ENCODE measurements around the gene VPS35.
"Not testable (repeated sequence)": the region's sequence is repeated elsewhere in the genome, so short reads cannot be mapped to it uniquely, and the experiment has no call there.

VPS35 gene

GRCh38 chr16:46649588-46650253, 39.3 kb downstream of the VPS35 start:
- no peak for TF ChIP-seq POLR2A (IDR thresholded peaks at IDR 0.05; ENCODE audit: low read depth, low read length)
- no peak for TF ChIP-seq POLR2AphosphoS5 (IDR thresholded peaks at IDR 0.05; ENCODE audit: low read depth, low read length)
- no peak for TF ChIP-seq TAF1 (IDR thresholded peaks at IDR 0.05; ENCODE audit: borderline replicate concordance, low read depth, low read length)
- FAIRE-seq, result no peak

GRCh38 chr16:46648656-46649055, 40.3 kb downstream of the VPS35 start:
- no peak for DNase-seq (ENCODE audit: insufficient read length)
- TF ChIP-seq POLR2AphosphoS5 (IDR thresholded peaks at IDR 0.05; ENCODE audit: low read depth, low read length) (no peak), POLR2A (IDR thresholded peaks at IDR 0.05; ENCODE audit: low read depth, low read length) (no peak), TAF1 (IDR thresholded peaks at IDR 0.05; ENCODE audit: borderline replicate concordance, low read depth, low read length) (no peak)
- no peak for FAIRE-seq

More at GRCh38 chr16:46649588-46650253, 39.3 kb downstream of the VPS35 start:
- DNase-seq (ENCODE audit: insufficient read length), result no peak

- DNase-seq (ENCODE audit: insufficient read length), result no peak
- no peak for FAIRE-seq
- TF ChIP-seq POLR2A (IDR thresholded peaks at IDR 0.05; ENCODE audit: low read depth, low read length) (no peak), POLR2AphosphoS5 (IDR thresholded peaks at IDR 0.05; ENCODE audit: low read depth, low read length) (no peak), TAF1 (IDR thresholded peaks at IDR 0.05; ENCODE audit: borderline replicate concordance, low read depth, low read length) (no peak)
Observed at GRCh38 chr16:46638947-46639925, 49.7 kb downstream of the VPS35 start.

GRCh38 chr16:46632778-46633733, 55.9 kb downstream of the VPS35 start:
- FAIRE-seq (no peak), DNase-seq (ENCODE audit: insufficient read length) (no peak)
- TF ChIP-seq TAF1 (IDR thresholded peaks at IDR 0.05; ENCODE audit: borderline replicate concordance, low read depth, low read length) (no peak), POLR2AphosphoS5 (IDR thresholded peaks at IDR 0.05; ENCODE audit: low read depth, low read length) (no peak), POLR2A (IDR thresholded peaks at IDR 0.05; ENCODE audit: low read depth, low read length) (no peak)

GRCh38 chr16:46629331-46630219, 59.4 kb downstream of the VPS35 start:
- TF ChIP-seq POLR2AphosphoS5 (IDR thresholded peaks at IDR 0.05; ENCODE audit: low read depth, low read length), result no peak
- TF ChIP-seq TAF1 (IDR thresholded peaks at IDR 0.05; ENCODE audit: borderline replicate concordance, low read depth, low read length), result no peak
- TF ChIP-seq POLR2A (IDR thresholded peaks at IDR 0.05; ENCODE audit: low read depth, low read length), result no peak
- FAIRE-seq (peak; percentile 50), DNase-seq (ENCODE audit: insufficient read length) (no peak)

GRCh38 chr16:46627746-46628145, 61.2 kb downstream of the VPS35 start:
- no peak for FAIRE-seq
- no peak for DNase-seq (ENCODE audit: insufficient read length)
- TF ChIP-seq POLR2AphosphoS5 (IDR thresholded peaks at IDR 0.05; ENCODE audit: low read depth, low read length) (no peak), TAF1 (IDR thresholded peaks at IDR 0.05; ENCODE audit: borderline replicate concordance, low read depth, low read length) (no peak), POLR2A (IDR thresholded peaks at IDR 0.05; ENCODE audit: low read depth, low read length) (no peak)

GRCh38 chr16:46626681-46627080, 62.3 kb downstream of the VPS35 start:
- not testable (repeated sequence) for DNase-seq (ENCODE audit: insufficient read length)
- peak; percentile 42 for FAIRE-seq

GRCh38 chr16:46624862-46625261, 64.1 kb downstream of the VPS35 start:
- not testable (repeated sequence) for DNase-seq (ENCODE audit: insufficient read length); FAIRE-seq

GRCh38 chr16:46623707-46624106, 65.3 kb downstream of the VPS35 start:
- not testable (repeated sequence) for DNase-seq (ENCODE audit: insufficient read length); FAIRE-seq

- not testable (repeated sequence) for DNase-seq (ENCODE audit: insufficient read length)
- FAIRE-seq, result peak; percentile 83
Observed at GRCh38 chr16:46623246-46623645, 65.7 kb downstream of the VPS35 start.
